ENCODE measurements around the gene IARS2.

DNA sequence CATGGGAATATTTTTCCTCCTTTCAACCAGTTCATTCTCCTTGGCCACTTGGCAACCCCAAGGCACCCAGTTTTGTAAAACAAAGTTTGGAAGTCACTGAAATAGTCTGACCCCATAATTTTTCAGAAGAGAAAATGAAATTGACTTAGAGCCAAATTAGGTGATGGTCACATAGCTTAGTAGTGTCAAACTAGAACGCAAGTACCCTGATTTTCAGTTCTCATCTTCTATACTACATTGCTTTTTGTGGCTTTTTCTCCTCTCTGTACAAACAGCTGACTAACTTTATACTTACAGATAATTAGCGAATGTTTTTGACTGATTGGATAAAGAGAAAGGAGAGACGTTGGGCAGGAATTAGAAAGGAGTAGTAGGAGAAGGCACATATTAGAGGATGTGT, 33.1 kb downstream of the IARS2 start:
- TF ChIP-seq, protein P1, sequence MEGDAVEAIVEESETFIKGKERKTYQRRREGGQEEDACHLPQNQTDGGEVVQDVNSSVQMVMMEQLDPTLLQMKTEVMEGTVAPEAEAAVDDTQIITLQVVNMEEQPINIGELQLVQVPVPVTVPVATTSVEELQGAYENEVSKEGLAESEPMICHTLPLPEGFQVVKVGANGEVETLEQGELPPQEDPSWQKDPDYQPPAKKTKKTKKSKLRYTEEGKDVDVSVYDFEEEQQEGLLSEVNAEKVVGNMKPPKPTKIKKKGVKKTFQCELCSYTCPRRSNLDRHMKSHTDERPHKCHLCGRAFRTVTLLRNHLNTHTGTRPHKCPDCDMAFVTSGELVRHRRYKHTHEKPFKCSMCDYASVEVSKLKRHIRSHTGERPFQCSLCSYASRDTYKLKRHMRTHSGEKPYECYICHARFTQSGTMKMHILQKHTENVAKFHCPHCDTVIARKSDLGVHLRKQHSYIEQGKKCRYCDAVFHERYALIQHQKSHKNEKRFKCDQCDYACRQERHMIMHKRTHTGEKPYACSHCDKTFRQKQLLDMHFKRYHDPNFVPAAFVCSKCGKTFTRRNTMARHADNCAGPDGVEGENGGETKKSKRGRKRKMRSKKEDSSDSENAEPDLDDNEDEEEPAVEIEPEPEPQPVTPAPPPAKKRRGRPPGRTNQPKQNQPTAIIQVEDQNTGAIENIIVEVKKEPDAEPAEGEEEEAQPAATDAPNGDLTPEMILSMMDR (IDR thresholded peaks at IDR 0.05; ENCODE audit: poor library complexity), result no peak
- TF ChIP-seq EZH2 (IDR thresholded peaks at IDR 0.05; ENCODE audit: borderline replicate concordance) (no peak), EZH2phosphoT487 (IDR thresholded peaks at IDR 0.05; ENCODE audit: low read depth, severe bottlenecking, unreplicated experiment) (no peak)

Data from hepatocyte (in vitro differentiated cells).